ENCODE results near the gene RENBP.

The RENBP gene

DNA sequence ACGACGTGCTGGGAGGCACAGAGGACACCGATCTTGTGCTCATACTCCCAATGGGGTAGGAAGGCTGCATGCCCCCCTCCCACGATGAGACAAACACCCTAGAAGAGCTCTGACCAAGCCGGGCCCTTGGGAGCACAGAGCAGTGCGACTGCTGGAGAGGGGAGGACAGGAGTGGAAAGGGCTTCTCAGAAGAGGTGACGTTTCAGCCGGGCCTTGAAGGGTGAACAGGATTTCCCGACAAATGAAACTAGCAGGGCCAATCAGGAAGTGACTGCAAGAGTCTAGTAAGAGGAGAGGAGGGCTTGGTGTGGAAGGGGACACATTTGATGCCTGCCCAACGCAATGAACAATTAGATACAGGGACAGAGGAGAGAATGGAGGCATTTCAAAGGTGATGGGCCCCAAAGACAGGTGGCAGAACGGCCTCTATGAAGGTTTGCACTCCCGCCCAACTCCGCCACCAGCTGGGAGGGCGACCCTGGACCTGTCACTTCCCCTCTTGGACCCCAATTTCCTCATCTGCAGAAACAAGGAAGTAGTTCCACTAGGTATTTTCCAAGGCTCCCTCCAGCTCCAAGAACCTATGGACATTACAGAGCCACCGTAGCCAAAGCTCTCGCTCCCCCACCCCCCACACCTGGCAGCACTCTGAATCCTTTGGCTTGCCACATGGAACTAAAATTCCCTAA, 23.2 kb upstream of the RENBP start:
- no peak for DNase-seq (ENCODE audit: low read depth)
- no peak for TF ChIP-seq CTCF (IDR thresholded peaks at IDR 0.05; ENCODE audit: low read depth, low read length, missing control alignments)
- peak overlapping the region; percentile 85 for H3K4me3 ChIP-seq (ENCODE audit: low read depth, low read length)
- in situ Hi-C loops (cut with HindIII; ENCODE audit: low sequenced_read_pairs), result no loop called here

DNA sequence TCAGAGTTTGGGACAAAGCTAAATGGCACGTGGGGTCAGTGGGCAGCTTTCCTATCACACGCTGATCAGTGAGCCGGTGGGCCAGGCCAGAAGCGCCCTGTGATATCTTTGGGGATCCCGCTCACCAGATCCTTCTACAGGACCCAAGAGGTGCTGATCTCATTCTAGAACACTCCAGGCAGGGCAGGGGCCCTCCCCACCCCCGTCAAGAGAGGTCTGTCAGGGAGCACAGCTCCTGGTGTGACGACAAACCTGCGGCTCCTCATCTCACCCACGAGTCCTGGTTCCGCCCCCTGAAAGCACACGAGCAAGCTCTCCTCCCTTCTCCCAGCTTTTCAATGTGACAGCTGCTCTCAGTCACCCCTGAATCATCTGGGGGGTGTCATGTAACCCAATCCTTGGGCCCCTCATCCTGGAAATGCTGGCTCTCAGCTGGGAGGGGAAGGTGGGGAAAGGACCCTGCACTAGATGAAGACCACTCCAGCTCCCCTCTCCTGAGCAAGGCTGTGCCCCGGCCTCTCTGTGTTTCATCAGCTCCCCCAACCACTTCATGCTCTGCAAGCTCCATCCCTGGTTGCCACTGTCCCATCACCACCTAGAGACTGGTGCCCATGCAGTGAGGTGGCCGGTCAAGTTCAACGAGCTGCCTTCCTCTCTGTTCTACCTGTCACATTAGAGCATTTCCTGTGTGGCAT, 22.5 kb upstream of the RENBP start:
- in situ Hi-C loops (cut with HindIII; ENCODE audit: low sequenced_read_pairs), result no loop called here
- H3K4me3 ChIP-seq (ENCODE audit: low read depth, low read length), result no peak overlapping the region
- no peak for DNase-seq (ENCODE audit: low read depth)
- no peak for TF ChIP-seq CTCF (IDR thresholded peaks at IDR 0.05; ENCODE audit: low read depth, low read length, missing control alignments)

DNA sequence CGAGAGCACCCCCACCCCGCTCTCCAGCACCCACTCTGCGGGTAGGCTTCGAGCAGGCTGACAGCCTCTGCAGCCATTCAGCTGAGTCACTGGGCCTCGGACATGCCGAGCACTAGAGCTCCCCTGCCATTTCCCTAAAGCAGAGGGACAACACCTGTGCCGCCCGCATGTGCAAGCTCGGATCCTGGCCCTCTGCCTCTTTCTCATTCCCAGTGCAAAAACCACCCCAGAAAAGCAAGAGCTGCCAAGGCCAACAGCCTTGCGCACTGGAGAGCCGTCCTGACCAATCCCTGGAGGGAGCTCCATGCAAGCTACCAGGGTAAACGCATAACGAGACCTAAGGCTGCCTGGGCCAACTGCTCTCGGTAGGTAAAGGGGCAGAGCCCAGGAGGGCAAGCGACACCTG, 21.8 kb upstream of the RENBP start:
- TF ChIP-seq CTCF (IDR thresholded peaks at IDR 0.05; ENCODE audit: low read depth, low read length, missing control alignments), result no peak

DNA sequence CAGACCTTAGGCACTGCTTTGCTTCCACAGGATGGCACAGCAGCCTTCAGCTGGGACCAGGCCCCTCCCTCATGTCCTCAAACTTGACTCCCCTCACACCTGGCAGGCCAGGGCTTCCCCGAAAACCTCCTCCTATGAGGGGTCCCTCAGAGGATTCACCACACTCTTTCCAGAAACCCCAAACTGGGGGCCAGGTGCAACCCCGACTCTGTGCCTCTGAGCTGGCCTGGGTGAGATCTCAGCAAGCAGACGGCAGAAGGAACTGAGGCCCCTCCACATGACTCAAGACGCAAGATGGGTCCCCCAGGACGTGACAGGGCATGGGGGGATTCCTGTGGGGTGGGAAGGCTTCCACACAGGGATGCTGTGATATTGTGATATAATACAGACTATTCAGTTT, 21.0 kb upstream of the RENBP start:
- TF ChIP-seq CTCF (IDR thresholded peaks at IDR 0.05; ENCODE audit: low read depth, low read length, missing control alignments), result no peak
- H3K4me3 ChIP-seq (ENCODE audit: low read depth, low read length), result no peak overlapping the region
- in situ Hi-C loops (cut with HindIII; ENCODE audit: low sequenced_read_pairs), result no loop called here
- no peak for DNase-seq (ENCODE audit: low read depth)

More for the DNA sequence above, 21.8 kb upstream of the RENBP start:
- DNase-seq (ENCODE audit: low read depth), result no peak
- in situ Hi-C loops (cut with HindIII; ENCODE audit: low sequenced_read_pairs), result no loop called here
- no peak overlapping the region for H3K4me3 ChIP-seq (ENCODE audit: low read depth, low read length)

- DNase-seq (ENCODE audit: low read depth), result no peak
- TF ChIP-seq CTCF (IDR thresholded peaks at IDR 0.05; ENCODE audit: low read depth, low read length, missing control alignments), result no peak
- no peak overlapping the region for H3K4me3 ChIP-seq (ENCODE audit: low read depth, low read length)
- in situ Hi-C loops (cut with HindIII; ENCODE audit: low sequenced_read_pairs), result no loop called here
Observed at GRCh38 chrX:153964105-153964504, 19.7 kb upstream of the RENBP start.

GRCh38 chrX:153963546-153963945, 19.1 kb upstream of the RENBP start:
- no peak for TF ChIP-seq CTCF (IDR thresholded peaks at IDR 0.05; ENCODE audit: low read depth, low read length, missing control alignments)
- in situ Hi-C loops (cut with HindIII; ENCODE audit: low sequenced_read_pairs), result no loop called here
- no peak for DNase-seq (ENCODE audit: low read depth)
- no peak overlapping the region for H3K4me3 ChIP-seq (ENCODE audit: low read depth, low read length)

Data from astrocyte of the cerebellum (primary cell).